SH-SY5Y (cell line): Measurements from ENCODE around the gene IFIT5.

Experiments used
- GATA2 ChIP-seq: IDR thresholded peaks from 2 replicates; pipeline ENCODE4 v1.6.1; 2011; ENCODE audit warnings: mild to moderate bottlenecking, low read depth, low read length
- GATA3 ChIP-seq: IDR thresholded peaks from 2 replicates; pipeline ENCODE4 v1.6.1; 2011; ENCODE audit warnings: low read depth, mild to moderate bottlenecking, low read length, moderate library complexity

DNA sequence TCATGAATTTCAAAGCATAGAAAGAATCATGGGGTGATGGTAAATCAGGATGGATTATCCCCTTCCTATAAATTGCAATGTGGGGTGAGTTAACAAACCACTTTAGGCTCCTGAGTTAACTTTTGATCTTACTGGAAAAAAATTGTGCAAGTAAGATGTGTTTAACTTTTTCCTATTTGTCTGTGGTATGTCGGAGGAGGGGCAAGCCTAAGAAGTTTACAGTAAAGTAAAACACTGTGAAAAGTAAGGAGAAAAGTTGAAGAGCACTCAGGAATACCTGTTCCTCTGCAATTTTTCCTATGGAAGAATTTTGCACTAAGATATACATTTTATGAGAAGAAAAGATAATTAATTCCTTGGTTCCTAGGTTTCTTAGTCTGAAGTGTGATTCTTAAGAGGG lies 44.4 kb downstream of the IFIT5 start:
- TF ChIP-seq GATA3 (no peak), GATA2 (no peak)
